Uterus (tissue), 4 donors: ENCODE measurements around the gene TCAP. TPM values are rescaled to one million over a fixed set of nuclear protein-coding genes. Genes with fewer than 3 reads are reported as not detected.

Experiments used
- DNase-seq, 2 donors: peaks; one replicate each; pipeline ENCODE4 v3.0.0-alpha.2; 2019 to 2020
- H3K27ac ChIP-seq, 2 donors: fragments of 200-600 bp; sonication (generic); 1 replicate in 1 of 2; 2 replicates in 1 of 2; pipeline ENCODE4 v1.5.1; 2016 to 2018
- H3K27me3 ChIP-seq, 2 donors: fragments of 200-600 bp; sonication (generic); one replicate each; pipeline ENCODE4 v1.5.1; 2018 to 2019; ENCODE audit warnings: control low read depth in 1 of 2
- H3K36me3 ChIP-seq, 2 donors: fragments of 200-600 bp; sonication (generic); one replicate each; pipeline ENCODE4 v1.5.1; 2019; ENCODE audit warnings: control low read depth in 1 of 2
- H3K4me1 ChIP-seq, 2 donors: fragments of 200-600 bp; sonication (generic); one replicate each; pipeline ENCODE4 v1.5.1; 2018 to 2019; ENCODE audit warnings: control low read depth in 1 of 2
- H3K4me3 ChIP-seq, 2 donors: fragments of 200-600 bp; sonication (generic); 1 replicate in 1 of 2; 2 replicates in 1 of 2; pipeline ENCODE4 v1.5.1; 2018 to 2019; ENCODE audit warnings: mild to moderate bottlenecking in 1 of 2
- H3K9me3 ChIP-seq, 2 donors: fragments of 200-600 bp; sonication (generic); one replicate each; pipeline ENCODE4 v1.5.1; 2019; ENCODE audit warnings: control low read depth in 1 of 2
- CTCF ChIP-seq, 4 experiments: fragments of 200-600 bp in 2 of 4; fragments of 450-650 bp in 2 of 4; sonication (generic) in 2 of 4; IDR thresholded peaks; one replicate each; pipeline ENCODE4 v1.5.1; 2016 to 2019; ENCODE audit warnings: antibody characterized with exemption in 4 of 4, mild to moderate bottlenecking in 2 of 4, moderate library complexity in 1 of 4
- POLR2A ChIP-seq, 2 donors: fragments of 450-650 bp; IDR thresholded peaks; one replicate each; pipeline ENCODE4 v1.6.1; 2016; ENCODE audit warnings: antibody characterized with exemption in 2 of 2, mild to moderate bottlenecking in 1 of 2, moderate library complexity in 1 of 2
- intact Hi-C: fragments of 100-400 bp; cut with DNase I; formaldehyde crosslinking; loops from one replicate; pipeline ENCODE4 v1.15.1; 2023; ENCODE audit warnings: low total_unique reads
- total RNA-seq, 4 donors: library from RNA; depleted of rRNA in 3 of 4; stranded (reverse); fragments of >200 nt in 3 of 4; gene quantifications; one replicate each; pipeline versions ENCODE4 v1.1.0 to v1.2.4, GENCODE V29; 2014 to 2023
- donor health status: DM: yes; HTN: yes; CAD: no.

The TCAP gene
- total RNA-seq, 4 donors from 2014 or later: 0.28 to 2.2 TPM; not detected in 2

DNA sequence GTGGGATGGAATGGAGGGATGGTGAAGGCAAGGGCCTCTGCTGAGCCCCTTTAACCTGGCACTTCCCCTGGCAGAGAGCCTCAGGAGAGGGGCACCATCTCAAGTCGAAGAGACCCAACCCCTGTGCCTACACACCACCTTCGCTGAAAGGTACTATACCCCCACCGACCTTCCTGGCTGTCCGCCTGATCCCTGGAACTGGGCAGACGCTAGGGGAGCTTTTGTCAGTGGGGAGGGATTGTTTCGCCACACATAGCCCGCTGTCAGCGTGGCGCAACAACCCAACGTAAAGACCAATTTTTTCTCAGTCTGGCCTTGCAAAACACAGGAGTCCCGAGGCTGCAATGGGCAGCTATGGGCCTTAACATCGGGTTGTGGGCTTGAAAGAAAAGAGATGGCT lies 35.3 kb upstream of the TCAP start:
- intact Hi-C loops: loop anchor here (10.0 kb wide), 2 partner anchors 55 to 75 kb away; partner anchors contain the start of gene PGAP3
- Histone ChIP-seq H3K4me3 (no peak overlapping the region), H3K9me3 (no peaks in the 10 kb centered on the region), H3K4me1 (peaks cover 0 to 13% of the 10 kb centered on the region in 2 donors), H3K27ac (no peak overlapping the region), H3K36me3 (no peaks in the 10 kb centered on the region), H3K27me3 (peaks cover 22% of the 10 kb centered on the region in 2 donors)
- no peak for DNase-seq
- no peak for TF ChIP-seq CTCF (IDR thresholded peaks at IDR 0.05)
- TF ChIP-seq POLR2A (IDR thresholded peaks at IDR 0.05): no peak

- Histone ChIP-seq H3K27ac (no peak overlapping the region), H3K4me3 (no peak overlapping the region), H3K27me3 (peaks cover 8 to 15% of the 10 kb centered on the region in 2 donors), H3K4me1 (peaks cover 0 to 20% of the 10 kb centered on the region in 2 donors), H3K9me3 (no peaks in the 10 kb centered on the region), H3K36me3 (no peaks in the 10 kb centered on the region)
- DNase-seq: no peak
- intact Hi-C loops: loop anchor here (10.0 kb wide), 1 partner anchor 53 kb away; the partner anchor contains the start of gene PGAP3
- TF ChIP-seq POLR2A (IDR thresholded peaks at IDR 0.05): no peak
- TF ChIP-seq CTCF (IDR thresholded peaks at IDR 0.05): no peak
Measured at GRCh38 chr17:39631403-39631802, 33.7 kb upstream of the TCAP start.

- TF ChIP-seq CTCF (IDR thresholded peaks at IDR 0.05): no peak
- TF ChIP-seq POLR2A (IDR thresholded peaks at IDR 0.05): no peak
- Histone ChIP-seq H3K36me3 (no peaks in the 10 kb centered on the region), H3K27ac (no peak overlapping the region), H3K27me3 (peaks cover 3 to 6% of the 10 kb centered on the region in 2 donors), H3K4me3 (no peak overlapping the region), H3K4me1 (peaks cover 0 to 11% of the 10 kb centered on the region in 2 donors), H3K9me3 (no peaks in the 10 kb centered on the region)
- intact Hi-C loops: loop anchor here (10.0 kb wide), 1 partner anchor 52 kb away; the partner anchor contains the start of gene PGAP3
- no peak for DNase-seq
Measured at GRCh38 chr17:39632153-39632941, 32.8 kb upstream of the TCAP start.

DNA sequence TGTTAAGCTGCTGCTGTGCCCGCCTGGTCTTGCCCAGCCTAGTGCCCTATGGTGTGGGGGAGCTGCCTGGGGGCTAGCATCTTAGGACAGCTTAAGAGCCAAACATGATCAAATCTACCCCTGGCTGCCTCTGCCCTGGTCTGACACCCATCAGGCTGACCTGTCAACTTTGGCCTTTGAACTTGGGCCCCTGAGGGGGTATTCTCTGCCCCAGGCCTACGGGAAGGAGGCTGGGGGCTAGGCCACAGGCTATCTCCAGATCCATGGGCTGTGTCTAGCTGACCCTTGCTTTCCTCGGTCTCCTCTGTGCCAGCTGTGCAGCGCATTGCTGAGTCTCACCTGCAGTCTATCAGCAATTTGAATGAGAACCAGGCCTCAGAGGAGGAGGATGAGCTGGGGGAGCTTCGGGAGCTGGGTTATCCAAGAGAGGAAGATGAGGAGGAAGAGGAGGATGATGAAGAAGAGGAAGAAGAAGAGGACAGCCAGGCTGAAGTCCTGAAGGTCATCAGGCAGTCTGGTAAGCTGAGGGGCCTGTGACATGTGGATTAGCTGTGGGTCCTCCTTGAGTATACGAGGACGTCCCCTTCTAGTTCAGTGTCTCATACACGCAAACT lies 31.5 kb upstream of the TCAP start:
- H3K36me3 ChIP-seq: no peaks in the 10 kb centered on the region
- no peak overlapping the region for H3K4me3 ChIP-seq
- H3K27ac ChIP-seq: no peak overlapping the region
- no peak for DNase-seq
- no peak for TF ChIP-seq CTCF (IDR thresholded peaks at IDR 0.05)
- TF ChIP-seq POLR2A (IDR thresholded peaks at IDR 0.05): no peak
- intact Hi-C loops: loop anchor here (10.0 kb wide), 1 partner anchor 51 kb away; the partner anchor contains the start of gene PGAP3
- H3K27me3 ChIP-seq: no peaks in the 10 kb centered on the region
- no peaks in the 10 kb centered on the region for H3K9me3 ChIP-seq
- peaks cover 7 to 17% of the 10 kb centered on the region in 2 donors for H3K4me1 ChIP-seq

DNA sequence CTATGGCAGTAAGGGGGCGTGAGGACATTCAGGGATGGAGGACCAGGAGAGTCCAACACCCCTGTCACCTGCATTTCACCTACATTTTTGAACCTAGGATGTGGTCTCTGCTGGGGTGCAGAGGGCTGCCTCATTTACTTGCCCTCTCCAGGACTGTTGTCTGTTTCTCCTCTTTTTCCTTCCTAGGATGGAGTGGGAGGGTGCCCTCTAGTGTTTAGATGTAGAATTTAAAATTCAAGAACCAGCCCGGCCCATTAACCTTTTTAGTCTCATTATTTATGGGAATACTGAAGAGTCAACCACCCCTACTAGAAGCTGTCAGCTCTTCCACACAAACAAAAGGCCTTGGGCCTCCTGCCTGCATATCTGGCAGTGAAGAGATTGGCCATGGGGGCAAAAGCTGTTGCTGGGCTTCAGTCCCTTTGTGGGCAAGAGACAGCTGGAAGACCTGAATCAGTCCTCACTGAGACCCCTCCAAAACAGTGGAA lies 30.7 kb upstream of the TCAP start:
- H3K9me3 ChIP-seq: no peaks in the 10 kb centered on the region
- H3K27ac ChIP-seq: no peak overlapping the region
- no peaks in the 10 kb centered on the region for H3K27me3 ChIP-seq
- no peak for DNase-seq
- H3K36me3 ChIP-seq: no peaks in the 10 kb centered on the region
- H3K4me3 ChIP-seq: no peak overlapping the region
- TF ChIP-seq CTCF (IDR thresholded peaks at IDR 0.05) (peak; percentile 46 to 77 (median 66)), POLR2A (IDR thresholded peaks at IDR 0.05) (no peak)
- H3K4me1 ChIP-seq: peaks cover 7 to 19% of the 10 kb centered on the region in 2 donors
- intact Hi-C loops: loop anchor here (10.0 kb wide), 1 partner anchor 50 kb away; the partner anchor contains the start of gene PGAP3
